ENCODE results near the gene FBXL20.
A peak's percentile ranks its signal among the peaks of the same experiment; 100 is the strongest.

FBXL20 gene

DNA sequence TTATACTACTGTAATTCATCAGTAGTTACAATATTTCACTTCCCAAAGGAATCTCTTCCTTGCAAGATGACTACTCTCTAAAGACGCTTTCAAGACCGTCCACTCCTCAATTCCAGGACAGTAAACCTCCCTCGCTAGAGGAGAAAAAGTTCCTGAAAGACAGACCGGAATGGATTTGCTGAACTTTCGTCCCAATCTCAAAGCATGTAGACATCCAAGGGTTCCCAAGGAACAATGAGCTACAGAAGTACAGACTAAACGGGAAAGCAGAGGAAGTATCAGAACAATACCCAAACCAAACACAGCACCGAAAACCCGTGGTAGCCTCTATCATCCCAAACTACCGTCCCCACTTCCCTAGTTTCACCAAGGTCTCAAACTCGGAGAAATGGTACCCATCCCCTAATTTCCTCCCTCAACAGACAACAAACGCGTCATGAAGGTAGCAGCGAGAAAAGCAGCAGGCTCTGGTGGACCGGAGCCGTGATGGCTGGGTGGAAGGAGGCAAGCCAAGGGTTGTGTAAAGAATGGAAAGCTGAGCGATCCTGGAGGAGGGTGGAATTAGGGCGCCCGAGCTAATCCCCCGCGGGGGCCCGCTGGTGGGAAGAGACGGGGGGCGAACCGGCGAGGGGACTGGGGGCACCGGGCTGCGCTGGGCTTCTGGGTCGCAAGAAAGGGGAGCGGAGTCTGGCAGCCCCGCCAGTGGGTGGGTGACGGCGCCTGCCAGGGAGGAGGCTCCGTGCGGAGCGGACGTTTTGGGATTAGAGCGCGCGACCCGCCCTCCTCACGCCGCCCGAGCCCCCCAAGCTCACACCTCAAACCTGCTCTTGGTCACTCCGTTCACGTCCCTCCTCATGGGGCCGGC, 647 bp downstream of the FBXL20 start (continued):
- TF ChIP-seq, protein P1, sequence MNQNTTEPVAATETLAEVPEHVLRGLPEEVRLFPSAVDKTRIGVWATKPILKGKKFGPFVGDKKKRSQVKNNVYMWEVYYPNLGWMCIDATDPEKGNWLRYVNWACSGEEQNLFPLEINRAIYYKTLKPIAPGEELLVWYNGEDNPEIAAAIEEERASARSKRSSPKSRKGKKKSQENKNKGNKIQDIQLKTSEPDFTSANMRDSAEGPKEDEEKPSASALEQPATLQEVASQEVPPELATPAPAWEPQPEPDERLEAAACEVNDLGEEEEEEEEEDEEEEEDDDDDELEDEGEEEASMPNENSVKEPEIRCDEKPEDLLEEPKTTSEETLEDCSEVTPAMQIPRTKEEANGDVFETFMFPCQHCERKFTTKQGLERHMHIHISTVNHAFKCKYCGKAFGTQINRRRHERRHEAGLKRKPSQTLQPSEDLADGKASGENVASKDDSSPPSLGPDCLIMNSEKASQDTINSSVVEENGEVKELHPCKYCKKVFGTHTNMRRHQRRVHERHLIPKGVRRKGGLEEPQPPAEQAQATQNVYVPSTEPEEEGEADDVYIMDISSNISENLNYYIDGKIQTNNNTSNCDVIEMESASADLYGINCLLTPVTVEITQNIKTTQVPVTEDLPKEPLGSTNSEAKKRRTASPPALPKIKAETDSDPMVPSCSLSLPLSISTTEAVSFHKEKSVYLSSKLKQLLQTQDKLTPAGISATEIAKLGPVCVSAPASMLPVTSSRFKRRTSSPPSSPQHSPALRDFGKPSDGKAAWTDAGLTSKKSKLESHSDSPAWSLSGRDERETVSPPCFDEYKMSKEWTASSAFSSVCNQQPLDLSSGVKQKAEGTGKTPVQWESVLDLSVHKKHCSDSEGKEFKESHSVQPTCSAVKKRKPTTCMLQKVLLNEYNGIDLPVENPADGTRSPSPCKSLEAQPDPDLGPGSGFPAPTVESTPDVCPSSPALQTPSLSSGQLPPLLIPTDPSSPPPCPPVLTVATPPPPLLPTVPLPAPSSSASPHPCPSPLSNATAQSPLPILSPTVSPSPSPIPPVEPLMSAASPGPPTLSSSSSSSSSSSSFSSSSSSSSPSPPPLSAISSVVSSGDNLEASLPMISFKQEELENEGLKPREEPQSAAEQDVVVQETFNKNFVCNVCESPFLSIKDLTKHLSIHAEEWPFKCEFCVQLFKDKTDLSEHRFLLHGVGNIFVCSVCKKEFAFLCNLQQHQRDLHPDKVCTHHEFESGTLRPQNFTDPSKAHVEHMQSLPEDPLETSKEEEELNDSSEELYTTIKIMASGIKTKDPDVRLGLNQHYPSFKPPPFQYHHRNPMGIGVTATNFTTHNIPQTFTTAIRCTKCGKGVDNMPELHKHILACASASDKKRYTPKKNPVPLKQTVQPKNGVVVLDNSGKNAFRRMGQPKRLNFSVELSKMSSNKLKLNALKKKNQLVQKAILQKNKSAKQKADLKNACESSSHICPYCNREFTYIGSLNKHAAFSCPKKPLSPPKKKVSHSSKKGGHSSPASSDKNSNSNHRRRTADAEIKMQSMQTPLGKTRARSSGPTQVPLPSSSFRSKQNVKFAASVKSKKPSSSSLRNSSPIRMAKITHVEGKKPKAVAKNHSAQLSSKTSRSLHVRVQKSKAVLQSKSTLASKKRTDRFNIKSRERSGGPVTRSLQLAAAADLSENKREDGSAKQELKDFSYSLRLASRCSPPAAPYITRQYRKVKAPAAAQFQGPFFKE (tag by site-specific recombination; IDR thresholded peaks at IDR 0.05; ENCODE audit: borderline replicate concordance): peak; percentile 78; the same call in 1 of the 2 replicates
- TF ChIP-seq ZFP3 (tag by site-specific recombination; IDR thresholded peaks at IDR 0.05; ENCODE audit: low read depth): no peak
- no peak for TF ChIP-seq ZNF2 (tag by site-specific recombination; IDR thresholded peaks at IDR 0.05)
- TF ChIP-seq EGR2 (tag by site-specific recombination; IDR thresholded peaks at IDR 0.05; ENCODE audit: low read depth): peak; percentile 43; the same call in 1 of the 2 replicates
- no peak for TF ChIP-seq ZNF354C (tag by site-specific recombination; IDR thresholded peaks at IDR 0.05; ENCODE audit: borderline replicate concordance, low read depth)
- TF ChIP-seq ZNF132 (tag by site-specific recombination; IDR thresholded peaks at IDR 0.05; ENCODE audit: borderline replicate concordance): no peak
- peak; percentile 59 for TF ChIP-seq PRDM1 (tag by site-specific recombination; IDR thresholded peaks at IDR 0.05)
- peak; percentile 86 for TF ChIP-seq GLIS2 (tag by site-specific recombination; IDR thresholded peaks at IDR 0.05)
- TF ChIP-seq YY2 (tag by site-specific recombination; IDR thresholded peaks at IDR 0.05): 0 out of 2 replicates have a peak, but pooled peaks have one; percentile 14
- TF ChIP-seq, protein P2, sequence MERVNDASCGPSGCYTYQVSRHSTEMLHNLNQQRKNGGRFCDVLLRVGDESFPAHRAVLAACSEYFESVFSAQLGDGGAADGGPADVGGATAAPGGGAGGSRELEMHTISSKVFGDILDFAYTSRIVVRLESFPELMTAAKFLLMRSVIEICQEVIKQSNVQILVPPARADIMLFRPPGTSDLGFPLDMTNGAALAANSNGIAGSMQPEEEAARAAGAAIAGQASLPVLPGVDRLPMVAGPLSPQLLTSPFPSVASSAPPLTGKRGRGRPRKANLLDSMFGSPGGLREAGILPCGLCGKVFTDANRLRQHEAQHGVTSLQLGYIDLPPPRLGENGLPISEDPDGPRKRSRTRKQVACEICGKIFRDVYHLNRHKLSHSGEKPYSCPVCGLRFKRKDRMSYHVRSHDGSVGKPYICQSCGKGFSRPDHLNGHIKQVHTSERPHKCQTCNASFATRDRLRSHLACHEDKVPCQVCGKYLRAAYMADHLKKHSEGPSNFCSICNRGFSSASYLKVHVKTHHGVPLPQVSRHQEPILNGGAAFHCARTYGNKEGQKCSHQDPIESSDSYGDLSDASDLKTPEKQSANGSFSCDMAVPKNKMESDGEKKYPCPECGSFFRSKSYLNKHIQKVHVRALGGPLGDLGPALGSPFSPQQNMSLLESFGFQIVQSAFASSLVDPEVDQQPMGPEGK (tag by site-specific recombination; IDR thresholded peaks at IDR 0.05): peak; percentile 75
- peak; percentile 17; the same call in 1 of the 2 replicates for TF ChIP-seq ZFHX2 (tag by site-specific recombination; conservative IDR thresholded peaks at IDR 0.05)

- Histone ChIP-seq H3K4me1 (ENCODE audit: control insufficient read depth, insufficient read depth, low read length) (peaks cover 17% of the 10 kb centered on the region; the same call in 1 of the 2 replicates), H3K36me3 (ENCODE audit: control insufficient read depth in 2 of 2, insufficient read depth in 1 of 2, low read length in 2 of 2) (peaks cover under 1 to 6% of the 10 kb centered on the region in 2 experiments), H3K4me3 (ENCODE audit: low read depth, low read length) (peak overlapping the region; percentile 99), H3K9me3 (ENCODE audit: control insufficient read depth, insufficient read depth, low read depth, low read length) (no peaks in the 10 kb centered on the region), H3K27ac (ENCODE audit: extremely low read depth, low read depth, low read length) (no peak overlapping the region)
- CTCF ChIA-PET: interaction anchor here (0.6 to 2.2 kb wide), 6 partner anchors 137 to 222 kb away, joined by 3 to 6 read pairs (median 5); no protein-coding TSS in a partner anchor
- POLR2A ChIA-PET: interaction anchor here (1.4 to 3.7 kb wide), 4 partner anchors 51 to 200 kb away, joined by 4 to 20 read pairs (median 12); partner anchors contain the start of genes CDK12, MED1 and RPL19
- TF ChIP-seq REPIN1 (tag by site-specific recombination; IDR thresholded peaks at IDR 0.05; ENCODE audit: low read depth) (no peak), ZSCAN18 (tag by site-specific recombination; IDR thresholded peaks at IDR 0.05) (no peak), SP3 (tag by site-specific recombination; IDR thresholded peaks at IDR 0.05) (no peak), GLIS1 (tag by site-specific recombination; IDR thresholded peaks at IDR 0.05) (no peak), OVOL3 (tag by site-specific recombination; IDR thresholded peaks at IDR 0.05) (no peak), ZFP41 (tag by site-specific recombination; IDR thresholded peaks at IDR 0.05; ENCODE audit: borderline replicate concordance) (no peak), BCL11B (tag by site-specific recombination; IDR thresholded peaks at IDR 0.05; ENCODE audit: low read depth) (no peak), ZNF311 (tag by site-specific recombination; IDR thresholded peaks at IDR 0.05; ENCODE audit: borderline replicate concordance) (no peak), GFI1B (tag by site-specific recombination; IDR thresholded peaks at IDR 0.05) (no peak), ZBTB21 (tag by site-specific recombination; IDR thresholded peaks at IDR 0.05) (no peak), ZNF292 (tag by site-specific recombination; IDR thresholded peaks at IDR 0.05; ENCODE audit: borderline replicate concordance, low read depth) (no peak), ZSCAN23 (tag by site-specific recombination; IDR thresholded peaks at IDR 0.05) (no peak), ZNF830 (tag by site-specific recombination; IDR thresholded peaks at IDR 0.05; ENCODE audit: low read depth) (no peak), ZNF792 (tag by site-specific recombination; IDR thresholded peaks at IDR 0.05) (no peak), ZNF629 (tag by site-specific recombination; IDR thresholded peaks at IDR 0.05) (no peak), ZNF548 (tag by site-specific recombination; IDR thresholded peaks at IDR 0.05) (no peak)
Observed at GRCh38 chr17:39399791-39400190, 1.6 kb downstream of the FBXL20 start.

Measured in HEK293 (cell line).